Measurements from ENCODE around the gene CDCA3.

DNA sequence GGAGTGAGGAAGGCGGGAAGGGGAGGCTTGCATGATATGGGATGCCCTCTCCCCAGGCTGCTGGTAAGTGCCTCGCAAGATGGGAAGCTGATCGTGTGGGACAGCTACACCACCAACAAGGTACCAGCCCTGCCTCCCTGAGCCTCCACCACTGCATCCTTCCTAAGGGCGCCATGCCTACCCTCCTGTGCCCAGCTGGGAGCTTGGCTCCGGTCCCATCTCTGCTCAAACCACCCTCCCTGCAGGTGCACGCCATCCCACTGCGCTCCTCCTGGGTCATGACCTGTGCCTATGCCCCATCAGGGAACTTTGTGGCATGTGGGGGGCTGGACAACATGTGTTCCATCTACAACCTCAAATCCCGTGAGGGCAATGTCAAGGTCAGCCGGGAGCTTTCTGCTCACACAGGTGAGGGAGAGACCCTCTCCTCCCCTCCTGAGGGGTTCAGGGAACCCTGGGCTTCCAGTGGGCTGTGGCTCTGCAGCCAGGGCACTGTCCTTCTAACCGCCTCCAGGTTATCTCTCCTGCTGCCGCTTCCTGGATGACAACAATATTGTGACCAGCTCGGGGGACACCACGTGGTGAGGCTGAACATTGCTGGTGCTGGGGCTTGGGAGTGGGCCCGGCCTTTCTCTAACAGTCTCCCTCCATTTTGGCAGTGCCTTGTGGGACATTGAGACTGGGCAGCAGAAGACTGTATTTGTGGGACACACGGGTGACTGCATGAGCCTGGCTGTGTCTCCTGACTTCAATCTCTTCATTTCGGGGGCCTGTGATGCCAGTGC lies 7.8 kb downstream of the CDCA3 start:
- TF ChIP-seq, protein P1, sequence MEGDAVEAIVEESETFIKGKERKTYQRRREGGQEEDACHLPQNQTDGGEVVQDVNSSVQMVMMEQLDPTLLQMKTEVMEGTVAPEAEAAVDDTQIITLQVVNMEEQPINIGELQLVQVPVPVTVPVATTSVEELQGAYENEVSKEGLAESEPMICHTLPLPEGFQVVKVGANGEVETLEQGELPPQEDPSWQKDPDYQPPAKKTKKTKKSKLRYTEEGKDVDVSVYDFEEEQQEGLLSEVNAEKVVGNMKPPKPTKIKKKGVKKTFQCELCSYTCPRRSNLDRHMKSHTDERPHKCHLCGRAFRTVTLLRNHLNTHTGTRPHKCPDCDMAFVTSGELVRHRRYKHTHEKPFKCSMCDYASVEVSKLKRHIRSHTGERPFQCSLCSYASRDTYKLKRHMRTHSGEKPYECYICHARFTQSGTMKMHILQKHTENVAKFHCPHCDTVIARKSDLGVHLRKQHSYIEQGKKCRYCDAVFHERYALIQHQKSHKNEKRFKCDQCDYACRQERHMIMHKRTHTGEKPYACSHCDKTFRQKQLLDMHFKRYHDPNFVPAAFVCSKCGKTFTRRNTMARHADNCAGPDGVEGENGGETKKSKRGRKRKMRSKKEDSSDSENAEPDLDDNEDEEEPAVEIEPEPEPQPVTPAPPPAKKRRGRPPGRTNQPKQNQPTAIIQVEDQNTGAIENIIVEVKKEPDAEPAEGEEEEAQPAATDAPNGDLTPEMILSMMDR (conservative IDR thresholded peaks at IDR 0.05; ENCODE audit: low read depth in 2 of 2): peak; percentile 15 to 50; a peak in 3 of 4 replicates
- TF ChIP-seq EZH2phosphoT487 (IDR thresholded peaks at IDR 0.05; ENCODE audit: unreplicated experiment) (no peak), JUNB (IDR thresholded peaks at IDR 0.05; ENCODE audit: unreplicated experiment) (no peak), POLR2AphosphoS5 (IDR thresholded peaks at IDR 0.05; ENCODE audit: low read depth) (no peak), ZNF114 (CRISPR knock-in tag; IDR thresholded peaks at IDR 0.05) (no peak), EZH2 (IDR thresholded peaks at IDR 0.05; ENCODE audit: low read depth, unreplicated experiment) (no peak), CREB1 (CRISPR knock-in tag; IDR thresholded peaks at IDR 0.05; ENCODE audit: low read depth) (no peak), STAT1 (IDR thresholded peaks at IDR 0.05; ENCODE audit: unreplicated experiment) (no peak), ZNF331 (CRISPR knock-in tag; IDR thresholded peaks at IDR 0.05; ENCODE audit: low read depth) (no peak)
- TF ChIP-seq, protein P2, sequence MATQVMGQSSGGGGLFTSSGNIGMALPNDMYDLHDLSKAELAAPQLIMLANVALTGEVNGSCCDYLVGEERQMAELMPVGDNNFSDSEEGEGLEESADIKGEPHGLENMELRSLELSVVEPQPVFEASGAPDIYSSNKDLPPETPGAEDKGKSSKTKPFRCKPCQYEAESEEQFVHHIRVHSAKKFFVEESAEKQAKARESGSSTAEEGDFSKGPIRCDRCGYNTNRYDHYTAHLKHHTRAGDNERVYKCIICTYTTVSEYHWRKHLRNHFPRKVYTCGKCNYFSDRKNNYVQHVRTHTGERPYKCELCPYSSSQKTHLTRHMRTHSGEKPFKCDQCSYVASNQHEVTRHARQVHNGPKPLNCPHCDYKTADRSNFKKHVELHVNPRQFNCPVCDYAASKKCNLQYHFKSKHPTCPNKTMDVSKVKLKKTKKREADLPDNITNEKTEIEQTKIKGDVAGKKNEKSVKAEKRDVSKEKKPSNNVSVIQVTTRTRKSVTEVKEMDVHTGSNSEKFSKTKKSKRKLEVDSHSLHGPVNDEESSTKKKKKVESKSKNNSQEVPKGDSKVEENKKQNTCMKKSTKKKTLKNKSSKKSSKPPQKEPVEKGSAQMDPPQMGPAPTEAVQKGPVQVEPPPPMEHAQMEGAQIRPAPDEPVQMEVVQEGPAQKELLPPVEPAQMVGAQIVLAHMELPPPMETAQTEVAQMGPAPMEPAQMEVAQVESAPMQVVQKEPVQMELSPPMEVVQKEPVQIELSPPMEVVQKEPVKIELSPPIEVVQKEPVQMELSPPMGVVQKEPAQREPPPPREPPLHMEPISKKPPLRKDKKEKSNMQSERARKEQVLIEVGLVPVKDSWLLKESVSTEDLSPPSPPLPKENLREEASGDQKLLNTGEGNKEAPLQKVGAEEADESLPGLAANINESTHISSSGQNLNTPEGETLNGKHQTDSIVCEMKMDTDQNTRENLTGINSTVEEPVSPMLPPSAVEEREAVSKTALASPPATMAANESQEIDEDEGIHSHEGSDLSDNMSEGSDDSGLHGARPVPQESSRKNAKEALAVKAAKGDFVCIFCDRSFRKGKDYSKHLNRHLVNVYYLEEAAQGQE (IDR thresholded peaks at IDR 0.05; ENCODE audit: unreplicated experiment): no peak

Measured in GM23338 (cell line).